ENCODE measurements around the gene ANKRD33B. TPM values are rescaled to one million over a fixed set of nuclear protein-coding genes. Genes with fewer than 3 reads are reported as not detected.

ANKRD33B gene
- total RNA-seq, 1 experiment from 2014 or later = 6.9 TPM

DNA sequence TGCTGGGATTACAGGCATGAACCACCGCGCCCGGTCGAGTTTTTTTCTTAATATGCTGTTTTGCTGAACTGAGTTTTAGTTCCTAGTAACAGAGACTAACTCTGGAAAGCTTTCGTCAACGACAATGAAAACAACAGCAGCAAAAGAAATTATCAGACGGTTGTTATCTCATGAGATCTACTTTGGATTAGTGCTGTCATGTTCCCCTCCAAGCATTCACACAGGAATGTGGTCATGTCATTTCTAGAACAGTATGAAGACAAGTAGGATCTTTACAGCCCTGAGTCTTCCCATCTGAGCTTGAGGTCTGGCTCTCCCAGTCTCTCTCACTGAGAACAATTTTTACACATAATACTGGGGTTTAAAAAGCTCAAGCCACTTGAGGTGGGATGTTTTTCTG is 4.0 kb upstream of the ANKRD33B start:
- Histone ChIP-seq H2AK5ac (ENCODE audit: insufficient read length, low read length) (no peak overlapping the region), H2BK5ac (ENCODE audit: insufficient read length, low read length) (no peak overlapping the region), H3K18ac (ENCODE audit: insufficient read length, low read depth, low read length) (no peak overlapping the region), H3K79me1 (ENCODE audit: insufficient read depth, low read depth, low read length, poor library complexity, severe bottlenecking) (no peaks in the 10 kb centered on the region), H2BK120ac (ENCODE audit: low read depth, low read length, poor library complexity, severe bottlenecking) (no peak overlapping the region), H3K9me3 (ENCODE audit: control insufficient read depth, low read depth, low read length) (no peaks in the 10 kb centered on the region), H2AFZ (ENCODE audit: low read length) (no peak overlapping the region), H2BK15ac (ENCODE audit: low read depth, low read length) (no peak overlapping the region), H3K14ac (ENCODE audit: insufficient read depth, low read length) (no peak overlapping the region), H3K4me2 (ENCODE audit: insufficient read depth, insufficient read length, low read length) (no peak overlapping the region), H3K4me1 (ENCODE audit: insufficient read depth, low read length) (no peaks in the 10 kb centered on the region), H2BK20ac (ENCODE audit: low read depth, low read length, poor library complexity, severe bottlenecking) (no peak overlapping the region), H3K23ac (ENCODE audit: insufficient read length, low read depth, low read length) (no peak overlapping the region), H4K20me1 (ENCODE audit: control insufficient read depth, insufficient read depth, insufficient read length) (no peaks in the 10 kb centered on the region), H3K9ac (ENCODE audit: extremely low read depth, insufficient read length, low read length) (no peak overlapping the region), H2BK12ac (ENCODE audit: insufficient read length, low read depth, low read length) (no peak overlapping the region), H3K56ac (ENCODE audit: insufficient read length, low read depth, low read length) (no peak overlapping the region), H3K79me2 (ENCODE audit: insufficient read depth, low read length) (no peaks in the 10 kb centered on the region), H4K91ac (ENCODE audit: insufficient read length, low read depth, low read length) (no peak overlapping the region), H3K23me2 (ENCODE audit: insufficient read length, low read depth, low read length, poor library complexity, severe bottlenecking) (peaks cover 11% of the 10 kb centered on the region), H4K5ac (ENCODE audit: insufficient read length, low read depth, low read length) (no peak overlapping the region), H3K27ac (ENCODE audit: insufficient read length, low read depth, low read length) (no peak overlapping the region), H4K8ac (replicated peaks; ENCODE audit: insufficient read length, low read depth, low read length) (no peak overlapping the region), H3K4ac (ENCODE audit: low read depth, low read length) (no peak overlapping the region), H3K27me3 (ENCODE audit: insufficient read depth, low read length) (peaks cover 10% of the 10 kb centered on the region; the same call in 1 of the 2 replicates), H3T11ph (ENCODE audit: low read length) (no peak overlapping the region)
- H3K4me3 Mint-ChIP-seq = no peak overlapping the region; a peak in 1 of 5 replicates
- no peak for DNase-seq
- no peak overlapping the region for H3K27ac Mint-ChIP-seq
- TF ChIP-seq, protein P1, sequence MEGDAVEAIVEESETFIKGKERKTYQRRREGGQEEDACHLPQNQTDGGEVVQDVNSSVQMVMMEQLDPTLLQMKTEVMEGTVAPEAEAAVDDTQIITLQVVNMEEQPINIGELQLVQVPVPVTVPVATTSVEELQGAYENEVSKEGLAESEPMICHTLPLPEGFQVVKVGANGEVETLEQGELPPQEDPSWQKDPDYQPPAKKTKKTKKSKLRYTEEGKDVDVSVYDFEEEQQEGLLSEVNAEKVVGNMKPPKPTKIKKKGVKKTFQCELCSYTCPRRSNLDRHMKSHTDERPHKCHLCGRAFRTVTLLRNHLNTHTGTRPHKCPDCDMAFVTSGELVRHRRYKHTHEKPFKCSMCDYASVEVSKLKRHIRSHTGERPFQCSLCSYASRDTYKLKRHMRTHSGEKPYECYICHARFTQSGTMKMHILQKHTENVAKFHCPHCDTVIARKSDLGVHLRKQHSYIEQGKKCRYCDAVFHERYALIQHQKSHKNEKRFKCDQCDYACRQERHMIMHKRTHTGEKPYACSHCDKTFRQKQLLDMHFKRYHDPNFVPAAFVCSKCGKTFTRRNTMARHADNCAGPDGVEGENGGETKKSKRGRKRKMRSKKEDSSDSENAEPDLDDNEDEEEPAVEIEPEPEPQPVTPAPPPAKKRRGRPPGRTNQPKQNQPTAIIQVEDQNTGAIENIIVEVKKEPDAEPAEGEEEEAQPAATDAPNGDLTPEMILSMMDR (conservative IDR thresholded peaks at IDR 0.05) = no peak
- WGBS (ENCODE audit: extremely low coverage, insufficient read length, low lambda C conversion rate) = no CpG with 5 or more reads among the region's 7 CpGs
- no peaks in the 10 kb centered on the region for H3K9me3 Mint-ChIP-seq
- H3K36me3 Mint-ChIP-seq (ENCODE audit: insufficient read depth in 1 of 3, low read depth in 3 of 3) = no peaks in the 10 kb centered on the region
- peaks cover 77% of the 10 kb centered on the region for H3K27me3 Mint-ChIP-seq (ENCODE audit: low read depth)
- H3K4me1 Mint-ChIP-seq = peaks cover 14 to 16% of the 10 kb centered on the region in 2 experiments
